A549 (cell line): ENCODE results near the gene GSG1L. TPM values are rescaled to one million over a fixed set of nuclear protein-coding genes. Genes with fewer than 3 reads are reported as not detected.

Experiments
- ATAC-seq, 2 experiments: fragments of 200-7000 bp in 1 of 2; fragments of >200 bp in 1 of 2; cut with Nextera tagmentation in 1 of 2; cut with Tn5 transposase in 1 of 2; 3 replicates each; pipeline versions ENCODE4 v1.8.0 to v1.9.1; 2018 to 2020; ENCODE audit warnings: mild to moderate bottlenecking in 1 of 2, moderate library complexity in 1 of 2
- CTCF ChIA-PET: fragments of 300-600 bp; sonication (Branson Sonifier 250); formaldehyde crosslinking; extraction: SDS; loops from one replicate; lab custom pipeline; 2021; ENCODE audit warnings: antibody characterized with exemption, inconsistent platforms; lab: Yijun Ruan, JAX
- POLR2A ChIA-PET: fragments of 350-600 bp; formaldehyde crosslinking; extraction: SDS; loops from one replicate; lab custom pipeline; 2021; ENCODE audit warnings: antibody characterized with exemption, inconsistent platforms; lab: Yijun Ruan, JAX
- DNase-seq, 2 experiments: peaks; one replicate each; pipeline versions ENCODE4 v3.0.0 to v3.0.0-alpha.2; 2011 to 2016; ENCODE audit warnings: low read depth in 1 of 2, low spot score in 1 of 2
- FAIRE-seq: peaks from 2 replicates; lab custom pipeline; 2011; peaks lifted over from hg19 to GRCh38; lab: Jason Lieb, UNC
- H3K27ac ChIP-seq, 2 experiments: fragments of >200 bp; sonication (Bioruptor Twin); formaldehyde crosslinking; 3 replicates each; pipeline ENCODE4 v1.5.1; 2016 to 2017
- H3K4me1 ChIP-seq: fragments of >200 bp; sonication (Bioruptor Twin); formaldehyde crosslinking; 3 replicates; pipeline ENCODE4 v1.6.1; 2016
- H3K4me2 ChIP-seq: fragments of >200 bp; sonication (Bioruptor Twin); formaldehyde crosslinking; 3 replicates; pipeline ENCODE4 v1.6.1; 2016
- H3K4me3 ChIP-seq: fragments of >200 bp; sonication (Bioruptor Twin); formaldehyde crosslinking; 3 replicates; pipeline ENCODE4 v1.5.1; 2016
- H3K9me3 ChIP-seq: fragments of >200 bp; sonication (Bioruptor Twin); formaldehyde crosslinking; 3 replicates; pipeline ENCODE4 v1.6.1; 2016
- BHLHE40 ChIP-seq: IDR thresholded peaks from 2 replicates; pipeline ENCODE4 v1.6.1; 2012; ENCODE audit warnings: low read depth, low read length, inconsistent platforms
- CHD4 ChIP-seq: fragments of 200-600 bp; sonication (generic); IDR thresholded peaks from 2 replicates; pipeline ENCODE4 v1.6.1; 2016; ENCODE audit warnings: antibody characterized with exemption, mild to moderate bottlenecking, borderline replicate concordance
- CTCF ChIP-seq: fragments of >200 bp; sonication (Bioruptor Twin); formaldehyde crosslinking; IDR thresholded peaks from 3 replicates; pipeline ENCODE4 v1.5.1; 2016
- EP300 ChIP-seq, 2 experiments: fragments of >200 bp; sonication (Bioruptor Twin); formaldehyde crosslinking; IDR thresholded peaks; 2 replicates in 1 of 2; 3 replicates in 1 of 2; pipeline ENCODE4 v1.6.1; 2016 to 2017
- ESRRA ChIP-seq: fragments of 150-350 bp; IDR thresholded peaks from 2 replicates; pipeline ENCODE4 v1.6.1; 2014; ENCODE audit warnings: mild to moderate bottlenecking, low read length, borderline replicate concordance
- FOSL2 ChIP-seq, 2 experiments: fragments of 450-650 bp in 1 of 2; fragments of >200 bp in 1 of 2; sonication (Bioruptor Twin) in 1 of 2; formaldehyde crosslinking; IDR thresholded peaks; 2 replicates each; pipeline versions ENCODE4 v1.5.0 to v1.6.1; 2016 to 2020; ENCODE audit warnings: mild to moderate bottlenecking in 1 of 2, moderate library complexity in 1 of 2
- HEYL ChIP-seq: fragments of 250-450 bp; sonication (Bioruptor Pico); IDR thresholded peaks from 2 replicates; pipeline ENCODE4 v1.8.0; 2021; ENCODE audit warnings: mild to moderate bottlenecking, moderate library complexity
- HMGXB4 ChIP-seq: fragments of 250-450 bp; sonication (Bioruptor Pico); IDR thresholded peaks from 2 replicates; pipeline ENCODE4 v1.5.0; 2021; ENCODE audit warnings: mild to moderate bottlenecking, moderate library complexity, borderline replicate concordance
- HOXB13 ChIP-seq: fragments of 250-450 bp; sonication (Bioruptor Pico); IDR thresholded peaks from 2 replicates; pipeline ENCODE4 v1.5.0; 2020; ENCODE audit warnings: low read depth, mild to moderate bottlenecking, moderate library complexity
- HOXB5 ChIP-seq: fragments of 250-450 bp; sonication (Bioruptor Pico); IDR thresholded peaks from 2 replicates; pipeline ENCODE4 v1.5.0; 2020; ENCODE audit warnings: mild to moderate bottlenecking, moderate library complexity
- JUN ChIP-seq, 2 experiments: fragments of >200 bp; sonication (Bioruptor Twin); formaldehyde crosslinking; IDR thresholded peaks; 2 replicates in 1 of 2; 3 replicates in 1 of 2; pipeline ENCODE4 v1.6.1; 2016 to 2017
- KDM1A ChIP-seq: fragments of 200-600 bp; sonication (generic); IDR thresholded peaks from 2 replicates; pipeline ENCODE4 v1.6.1; 2016; ENCODE audit warnings: low read depth, mild to moderate bottlenecking
- MAFK ChIP-seq: fragments of 450-650 bp; IDR thresholded peaks from 2 replicates; pipeline ENCODE4 v1.6.1; 2014; ENCODE audit not compliant: partially characterized antibody
- MAX ChIP-seq: IDR thresholded peaks from 2 replicates; pipeline ENCODE4 v1.6.1; 2012
- MAZ ChIP-seq: fragments of 150-350 bp; IDR thresholded peaks from 2 replicates; pipeline ENCODE4 v1.6.1; 2014; ENCODE audit warnings: antibody characterized with exemption, low read depth, low read length, borderline replicate concordance
- MYC ChIP-seq: IDR thresholded peaks from 2 replicates; pipeline ENCODE4 v1.6.1; 2012; ENCODE audit warnings: mild to moderate bottlenecking, inconsistent platforms, low read length, improper control_type of control experiment, borderline replicate concordance
- NR3C1 ChIP-seq: fragments of >200 bp; sonication (Bioruptor Twin); formaldehyde crosslinking; IDR thresholded peaks from 3 replicates; pipeline ENCODE4 v1.6.1; 2017
- PHF8 ChIP-seq: fragments of 200-600 bp; sonication (generic); IDR thresholded peaks from 2 replicates; pipeline ENCODE4 v1.6.1; 2016; ENCODE audit warnings: low read depth, mild to moderate bottlenecking, antibody characterized with exemption, moderate library complexity, borderline replicate concordance
- POLR2A ChIP-seq: IDR thresholded peaks from 2 replicates; pipeline ENCODE4 v1.6.1; 2012; ENCODE audit warnings: mild to moderate bottlenecking, low read length
- RCOR1 ChIP-seq: fragments of 150-350 bp; IDR thresholded peaks from 2 replicates; pipeline ENCODE4 v1.6.1; 2014; ENCODE audit warnings: antibody characterized with exemption, low read length, low read depth
- RFX5 ChIP-seq: fragments of 450-650 bp; IDR thresholded peaks from 2 replicates; pipeline ENCODE4 v1.7.1; 2014; ENCODE audit warnings: antibody characterized with exemption, mild to moderate bottlenecking, moderate library complexity
- USF2 ChIP-seq: fragments of 450-650 bp; IDR thresholded peaks from 2 replicates; pipeline ENCODE4 v1.6.1; 2014; ENCODE audit warnings: antibody characterized with exemption
- WGBS: methylation state at CpG from one replicate; pipeline ENCODE4 v1.1.6; 2017; ENCODE audit errors: missing lambda C conversion rate; 5-methylcytosine and 5-hydroxymethylcytosine counted together
- polyA plus RNA-seq, 4 experiments: library from polyadenylated mRNA; depleted of rRNA in 3 of 4; stranded (reverse); fragments of >200 nt; fragmentation: RNase III in 1 of 4; extraction: RNeasy Plus Mini Kit Qiagen cat#74134 plus additional on column Dnase treatment in 1 of 4; gene quantifications; 2 replicates in 3 of 4; 3 replicates in 1 of 4; pipeline ENCODE4 v1.2.3, GENCODE V29; 2011 to 2017
- TF ChIP-seq, protein P1 (sequence below): IDR thresholded peaks from 2 replicates; pipeline ENCODE4 v1.6.1; 2012; ENCODE audit warnings: low read depth, borderline replicate concordance
- TF ChIP-seq, protein P2 (sequence below): fragments of >200 bp; sonication (Bioruptor Twin); formaldehyde crosslinking; IDR thresholded peaks from 2 replicates; pipeline ENCODE4 v1.6.1; 2016

GSG1L gene
- polyA plus RNA-seq, 2 of the 4 experiments (the other 2 are of a cell fraction): not detected

DNA sequence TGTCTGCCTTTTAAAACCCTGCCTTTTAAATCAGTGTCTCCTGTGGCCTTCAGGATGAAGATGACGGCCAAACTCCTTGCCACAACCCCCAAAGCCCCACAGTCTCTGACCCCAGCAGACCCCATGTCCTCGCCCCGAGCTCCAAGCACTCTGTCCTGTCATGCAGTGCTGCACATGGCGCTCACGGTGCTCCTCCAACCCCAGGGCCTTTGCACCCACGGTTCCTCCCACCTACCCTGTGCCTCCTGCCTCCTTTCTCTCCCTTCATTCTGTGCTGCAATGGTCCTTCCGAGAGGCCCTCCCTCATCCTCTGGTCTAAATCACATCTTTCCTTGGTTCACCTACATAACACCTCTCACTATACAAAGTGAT, 278.2 kb downstream of the GSG1L start:
- POLR2A ChIA-PET: no interaction called here
- FAIRE-seq: no peak

GRCh38 chr16:27784351-27785306, 278.9 kb downstream of the GSG1L start:
- ATAC-seq: no peak
- FAIRE-seq: no peak
- no peaks in the 10 kb centered on the region for H3K9me3 ChIP-seq
- H3K27ac ChIP-seq: no peak overlapping the region
- H3K4me3 ChIP-seq: no peak overlapping the region
- 63% methylated on average over 19 of the region's 20 CpGs for WGBS
- H3K4me2 ChIP-seq: no peak overlapping the region
- DNase-seq: no peak
- no peak for TF ChIP-seq MYC
- TF ChIP-seq ESRRA: no peak
- TF ChIP-seq, protein P1, sequence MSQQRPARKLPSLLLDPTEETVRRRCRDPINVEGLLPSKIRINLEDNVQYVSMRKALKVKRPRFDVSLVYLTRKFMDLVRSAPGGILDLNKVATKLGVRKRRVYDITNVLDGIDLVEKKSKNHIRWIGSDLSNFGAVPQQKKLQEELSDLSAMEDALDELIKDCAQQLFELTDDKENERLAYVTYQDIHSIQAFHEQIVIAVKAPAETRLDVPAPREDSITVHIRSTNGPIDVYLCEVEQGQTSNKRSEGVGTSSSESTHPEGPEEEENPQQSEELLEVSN: no peak
- TF ChIP-seq MAFK: no peak
- TF ChIP-seq PHF8: no peak
- TF ChIP-seq RFX5: no peak
- TF ChIP-seq KDM1A: no peak
- no peak for TF ChIP-seq RCOR1
- TF ChIP-seq EP300 (IDR thresholded peaks at IDR 0.05): no peak
- TF ChIP-seq USF2: no peak
- no peak for TF ChIP-seq JUN (IDR thresholded peaks at IDR 0.05)
- CTCF ChIA-PET: interaction anchor here (1.3 kb wide), 1 partner anchor 286 kb away, joined by 4 read pairs; no protein-coding TSS in a partner anchor
- H3K4me1 ChIP-seq: no peaks in the 10 kb centered on the region
- POLR2A ChIA-PET: no interaction called here

More for the DNA sequence above, 278.2 kb downstream of the GSG1L start:
- no peak overlapping the region for H3K4me2 ChIP-seq
- TF ChIP-seq RCOR1 (no peak), FOSL2 (IDR thresholded peaks at IDR 0.05) (no peak), FOSL2 (CRISPR knock-in tag; IDR thresholded peaks at IDR 0.05) (no peak), KDM1A (no peak), CTCF (no peak), POLR2A (no peak), NR3C1 (no peak)
- TF ChIP-seq, all 56 proteins: peak for 0
- H3K4me1 ChIP-seq: no peaks in the 10 kb centered on the region
- DNase-seq: no peak
- H3K4me3 ChIP-seq: no peak overlapping the region
- ATAC-seq: no peak
- H3K27ac ChIP-seq: no peak overlapping the region
- CTCF ChIA-PET: no interaction called here
- 69% methylated on average over 7 of the region's 7 CpGs for WGBS
- no peaks in the 10 kb centered on the region for H3K9me3 ChIP-seq

DNA sequence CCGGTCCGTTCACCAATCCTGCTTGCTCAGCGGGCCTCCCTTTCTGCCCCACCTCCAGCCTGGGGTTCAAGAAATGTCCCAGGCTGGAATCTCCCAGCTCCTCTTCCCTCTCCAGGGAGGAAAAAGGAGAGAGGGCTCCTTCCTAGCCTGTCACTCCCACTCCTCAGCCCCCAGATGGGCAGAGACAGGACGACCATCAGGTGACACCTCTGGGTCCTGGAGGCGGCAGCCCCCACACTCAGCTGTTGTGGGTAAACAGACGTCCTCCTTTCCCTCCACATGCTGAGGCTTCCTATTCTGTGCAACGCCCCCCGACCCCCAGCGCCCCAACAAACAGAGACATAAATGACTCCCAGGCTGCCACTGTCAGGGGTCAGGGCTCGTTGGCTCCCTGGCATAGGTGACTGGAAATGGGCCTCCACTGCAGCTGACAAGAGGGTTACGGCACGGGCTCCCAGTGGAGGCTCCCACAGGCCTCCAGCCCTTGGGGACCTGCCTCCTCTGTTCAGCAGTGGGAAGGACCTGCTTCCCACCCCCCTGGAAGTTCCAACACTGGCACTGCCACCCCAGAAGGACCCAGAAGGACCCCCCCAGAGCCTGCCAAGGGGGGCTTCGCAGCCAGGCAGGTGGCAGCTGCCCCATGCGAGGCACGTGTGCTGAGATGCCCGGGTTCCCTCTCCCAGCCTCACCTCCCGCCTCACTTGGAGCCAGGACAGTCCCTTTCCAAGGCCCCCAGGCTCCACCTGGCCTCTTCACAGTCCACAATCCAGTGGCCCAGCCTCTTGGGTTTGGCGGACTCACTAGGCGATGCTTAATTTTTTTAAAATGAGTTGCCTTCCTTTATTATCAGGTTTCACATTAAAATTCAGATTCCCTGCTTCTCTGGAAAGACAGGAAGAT, 281.3 kb downstream of the GSG1L start:
- Histone ChIP-seq H3K9me3 (no peaks in the 10 kb centered on the region), H3K27ac (no peak overlapping the region), H3K4me2 (no peak overlapping the region), H3K4me1 (no peaks in the 10 kb centered on the region), H3K4me3 (no peak overlapping the region)
- no peak for FAIRE-seq
- DNase-seq: no peak
- 70% methylated on average over 14 of the region's 19 CpGs for WGBS
- no peak for ATAC-seq
- ChIA-PET POLR2A (no interaction called here), CTCF (interaction anchor here (0.6 kb wide), 2 partner anchors 68 to 288 kb away, joined by 3 read pairs; no protein-coding TSS in a partner anchor)
- TF ChIP-seq, protein P2, sequence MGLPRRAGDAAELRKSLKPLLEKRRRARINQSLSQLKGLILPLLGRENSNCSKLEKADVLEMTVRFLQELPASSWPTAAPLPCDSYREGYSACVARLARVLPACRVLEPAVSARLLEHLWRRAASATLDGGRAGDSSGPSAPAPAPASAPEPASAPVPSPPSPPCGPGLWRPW: no peak
- TF ChIP-seq HOXB5 (CRISPR knock-in tag) (no peak), HOXB13 (CRISPR knock-in tag) (no peak), ESRRA (no peak), MAX (no peak), BHLHE40 (no peak), MAZ (no peak), CHD4 (no peak), MYC (no peak), HEYL (CRISPR knock-in tag) (no peak), HMGXB4 (CRISPR knock-in tag) (no peak)
